Liver (tissue), 9 donors: ENCODE measurements around the gene LAMB4. TPM values are rescaled to one million over a fixed set of nuclear protein-coding genes. Genes with fewer than 3 reads are reported as not detected.

ENCODE experiments used
- DNase-seq: peaks from one replicate; pipeline ENCODE4 v3.0.0-alpha.2; 2017; ENCODE audit warnings: low spot score
- H3K27ac ChIP-seq, 2 donors: one replicate each; pipeline ENCODE4 v1.7.0; 2013; ENCODE audit warnings: inconsistent platforms in 2 of 2, low read length in 2 of 2, control low read depth in 1 of 2, low read depth in 1 of 2, mild to moderate bottlenecking in 1 of 2
- H3K27me3 ChIP-seq, 4 donors: one replicate each; pipeline versions ENCODE4 v1.6.1 to v1.7.0; 2013; ENCODE audit warnings: low read length in 3 of 4, inconsistent platforms in 1 of 4, mild to moderate bottlenecking in 1 of 4, moderate library complexity in 1 of 4; ENCODE audit not compliant: control insufficient read depth in 4 of 4, insufficient read depth in 4 of 4
- H3K36me3 ChIP-seq, 4 donors: one replicate each; pipeline versions ENCODE4 v1.6.1 to v1.7.0; 2013; ENCODE audit warnings: low read length in 3 of 4, mild to moderate bottlenecking in 3 of 4, low read depth in 1 of 4, moderate library complexity in 1 of 4; ENCODE audit not compliant: control insufficient read depth in 4 of 4, insufficient read depth in 3 of 4
- H3K4me1 ChIP-seq, 4 donors: one replicate each; pipeline versions ENCODE4 v1.6.1 to v1.7.0; 2013; ENCODE audit warnings: low read length in 3 of 4, mild to moderate bottlenecking in 3 of 4, moderate library complexity in 1 of 4; ENCODE audit not compliant: control insufficient read depth in 4 of 4, insufficient read depth in 4 of 4
- H3K4me3 ChIP-seq, 3 donors: one replicate each; pipeline versions ENCODE4 v1.6.1 to v1.7.0; 2013; ENCODE audit warnings: low read length in 3 of 3, control low read depth in 1 of 3, low read depth in 1 of 3, mild to moderate bottlenecking in 1 of 3
- H3K9ac ChIP-seq, 2 donors: one replicate each; pipeline ENCODE4 v1.7.0; 2013; ENCODE audit warnings: low read length in 2 of 2, mild to moderate bottlenecking in 2 of 2, moderate library complexity in 2 of 2, control low read depth in 1 of 2, low read depth in 1 of 2
- H3K9me3 ChIP-seq, 4 donors: one replicate each; pipeline versions ENCODE4 v1.6.1 to v1.7.0; 2013; ENCODE audit warnings: low read length in 3 of 4; ENCODE audit not compliant: control insufficient read depth in 4 of 4
- EGR1 ChIP-seq, 2 donors: IDR thresholded peaks; 2 replicates each; pipeline ENCODE4 v1.6.1; 2016 to 2018; ENCODE audit warnings: antibody characterized with exemption in 2 of 2, low read depth in 2 of 2
- FOXA1 ChIP-seq: IDR thresholded peaks from 2 replicates; pipeline ENCODE4 v1.6.1; 2016; ENCODE audit warnings: antibody characterized with exemption
- FOXA2 ChIP-seq: IDR thresholded peaks from 2 replicates; pipeline ENCODE4 v1.6.1; 2016; ENCODE audit warnings: antibody characterized with exemption
- GABPA ChIP-seq, 2 donors: IDR thresholded peaks in 1 of 2; conservative IDR thresholded peaks in 1 of 2; 2 replicates each; pipeline ENCODE4 v1.6.1; 2016; ENCODE audit warnings: antibody characterized with exemption in 2 of 2, mild to moderate bottlenecking in 1 of 2, moderate library complexity in 1 of 2
- HNF4A ChIP-seq, 2 donors: conservative IDR thresholded peaks; 2 replicates each; pipeline ENCODE4 v1.6.1; 2016; ENCODE audit warnings: antibody characterized with exemption in 2 of 2, mild to moderate bottlenecking in 2 of 2
- HNF4G ChIP-seq: IDR thresholded peaks from 2 replicates; pipeline ENCODE4 v1.6.1; 2016; ENCODE audit warnings: antibody characterized with exemption
- JUND ChIP-seq, 2 donors: IDR thresholded peaks; 2 replicates each; pipeline ENCODE4 v1.6.1; 2016; ENCODE audit warnings: antibody characterized with exemption in 2 of 2
- NR2F2 ChIP-seq: IDR thresholded peaks from 2 replicates; pipeline ENCODE4 v1.6.1; 2016; ENCODE audit warnings: antibody characterized with exemption
- RAD21 ChIP-seq, 2 donors: IDR thresholded peaks; 2 replicates each; pipeline ENCODE4 v1.6.1; 2016; ENCODE audit warnings: antibody characterized with exemption in 2 of 2, mild to moderate bottlenecking in 2 of 2
- RXRA ChIP-seq, 2 donors: IDR thresholded peaks; 2 replicates each; pipeline ENCODE4 v1.6.1; 2017 to 2018; ENCODE audit warnings: antibody characterized with exemption in 2 of 2, mild to moderate bottlenecking in 1 of 2
- SP1 ChIP-seq: IDR thresholded peaks from 2 replicates; pipeline ENCODE4 v1.6.1; 2018; ENCODE audit warnings: antibody characterized with exemption, mild to moderate bottlenecking
- TAF1 ChIP-seq: conservative IDR thresholded peaks from 2 replicates; pipeline ENCODE4 v1.6.1; 2016; ENCODE audit warnings: antibody characterized with exemption, mild to moderate bottlenecking
- YY1 ChIP-seq: IDR thresholded peaks from 2 replicates; pipeline ENCODE4 v1.6.1; 2016; ENCODE audit warnings: antibody characterized with exemption, mild to moderate bottlenecking
- WGBS: extraction: QIAGEN DNeasy Blood & Tissue Kit; methylation state at CpG from one replicate; pipeline ENCODE4 v1.1.7; 2013; 5-methylcytosine and 5-hydroxymethylcytosine counted together
- polyA plus RNA-seq, 2 donors: library from polyadenylated mRNA; stranded (reverse) in 1 of 2; unstranded in 1 of 2; fragments of 200-250 nt in 1 of 2; fragments of >200 nt in 1 of 2; fragmentation: Nextera tagmentation in 1 of 2; extraction: Ambion mirVana in 1 of 2; gene quantifications; one replicate each; pipeline versions ENCODE4 v1.2.1 to v1.2.3, GENCODE V29; 2013 to 2015
- total RNA-seq, 2 donors: library from RNA; depleted of rRNA; stranded (reverse); fragments of >200 nt; gene quantifications; one replicate each; pipeline ENCODE4 v1.2.3, GENCODE V29; 2014
- TF ChIP-seq, protein P1 (sequence below): fragments of 150-350 bp; IDR thresholded peaks from 2 replicates; pipeline ENCODE4 v1.5.1; 2017; ENCODE audit warnings: improper control_type of control experiment, low read depth, low read length; ENCODE audit not compliant: missing input control
- TF ChIP-seq, protein P2 (sequence below): IDR thresholded peaks from 2 replicates; pipeline ENCODE4 v1.6.1; 2016; ENCODE audit warnings: antibody characterized with exemption
- TF ChIP-seq, protein P3 (sequence below): IDR thresholded peaks from 2 replicates; pipeline ENCODE4 v1.6.1; 2016; ENCODE audit warnings: antibody characterized with exemption
- TF ChIP-seq, protein P4 (sequence below): IDR thresholded peaks from 2 replicates; pipeline ENCODE4 v1.6.1; 2016; ENCODE audit warnings: antibody characterized with exemption
- TF ChIP-seq, protein P5 (sequence below): IDR thresholded peaks from 2 replicates; pipeline ENCODE4 v1.6.1; 2016; ENCODE audit warnings: antibody characterized with exemption, mild to moderate bottlenecking
- donor health status: healthy.
- donor health status: healthy.
- donor health status: healthy.
- donor health status: healthy.
- donor health status: healthy.

LAMB4 gene
- total and polyA plus RNA-seq, 4 donors, result under 0.01 to 0.03 TPM; not detected in 2

DNA sequence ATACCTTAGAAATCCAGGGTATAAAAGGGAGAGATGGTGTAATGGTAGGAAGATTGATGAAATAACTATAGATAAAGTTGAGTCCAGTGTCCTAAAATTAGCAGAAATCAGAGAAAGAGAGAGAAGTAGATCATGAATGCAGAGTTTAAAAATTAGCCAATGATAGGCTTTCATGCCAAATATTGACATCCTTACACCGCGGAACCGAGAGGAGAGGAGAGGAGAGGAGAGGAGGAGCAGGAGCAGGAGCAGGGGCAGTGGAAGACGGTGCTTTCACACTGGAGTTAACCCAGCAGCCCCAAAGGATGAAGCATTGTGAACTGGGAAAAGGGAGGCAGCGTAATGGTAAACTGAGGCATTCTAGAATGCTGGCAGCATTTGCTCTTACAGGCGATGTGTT, 34.2 kb upstream of the LAMB4 start:
- Histone ChIP-seq H3K36me3 (no peaks in the 10 kb centered on the region), H3K4me3 (no peak overlapping the region), H3K9me3 (no peaks in the 10 kb centered on the region), H3K4me1 (peaks cover 0 to 8% (median 6%) of the 10 kb centered on the region in 4 donors), H3K27ac (no peak overlapping the region), H3K27me3 (no peaks in the 10 kb centered on the region), H3K9ac (no peak overlapping the region)
- TF ChIP-seq, protein P1, sequence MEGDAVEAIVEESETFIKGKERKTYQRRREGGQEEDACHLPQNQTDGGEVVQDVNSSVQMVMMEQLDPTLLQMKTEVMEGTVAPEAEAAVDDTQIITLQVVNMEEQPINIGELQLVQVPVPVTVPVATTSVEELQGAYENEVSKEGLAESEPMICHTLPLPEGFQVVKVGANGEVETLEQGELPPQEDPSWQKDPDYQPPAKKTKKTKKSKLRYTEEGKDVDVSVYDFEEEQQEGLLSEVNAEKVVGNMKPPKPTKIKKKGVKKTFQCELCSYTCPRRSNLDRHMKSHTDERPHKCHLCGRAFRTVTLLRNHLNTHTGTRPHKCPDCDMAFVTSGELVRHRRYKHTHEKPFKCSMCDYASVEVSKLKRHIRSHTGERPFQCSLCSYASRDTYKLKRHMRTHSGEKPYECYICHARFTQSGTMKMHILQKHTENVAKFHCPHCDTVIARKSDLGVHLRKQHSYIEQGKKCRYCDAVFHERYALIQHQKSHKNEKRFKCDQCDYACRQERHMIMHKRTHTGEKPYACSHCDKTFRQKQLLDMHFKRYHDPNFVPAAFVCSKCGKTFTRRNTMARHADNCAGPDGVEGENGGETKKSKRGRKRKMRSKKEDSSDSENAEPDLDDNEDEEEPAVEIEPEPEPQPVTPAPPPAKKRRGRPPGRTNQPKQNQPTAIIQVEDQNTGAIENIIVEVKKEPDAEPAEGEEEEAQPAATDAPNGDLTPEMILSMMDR, result no peak
- TF ChIP-seq JUND (IDR thresholded peaks at IDR 0.05) (no peak), HNF4A (conservative IDR thresholded peaks at IDR 0.05) (no peak), YY1 (no peak), RXRA (IDR thresholded peaks at IDR 0.05) (no peak)
- TF ChIP-seq, protein P2, sequence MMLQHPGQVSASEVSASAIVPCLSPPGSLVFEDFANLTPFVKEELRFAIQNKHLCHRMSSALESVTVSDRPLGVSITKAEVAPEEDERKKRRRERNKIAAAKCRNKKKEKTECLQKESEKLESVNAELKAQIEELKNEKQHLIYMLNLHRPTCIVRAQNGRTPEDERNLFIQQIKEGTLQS, result no peak
- no peak for DNase-seq
- WGBS, result 36% methylated on average over 6 of the region's 6 CpGs

DNA sequence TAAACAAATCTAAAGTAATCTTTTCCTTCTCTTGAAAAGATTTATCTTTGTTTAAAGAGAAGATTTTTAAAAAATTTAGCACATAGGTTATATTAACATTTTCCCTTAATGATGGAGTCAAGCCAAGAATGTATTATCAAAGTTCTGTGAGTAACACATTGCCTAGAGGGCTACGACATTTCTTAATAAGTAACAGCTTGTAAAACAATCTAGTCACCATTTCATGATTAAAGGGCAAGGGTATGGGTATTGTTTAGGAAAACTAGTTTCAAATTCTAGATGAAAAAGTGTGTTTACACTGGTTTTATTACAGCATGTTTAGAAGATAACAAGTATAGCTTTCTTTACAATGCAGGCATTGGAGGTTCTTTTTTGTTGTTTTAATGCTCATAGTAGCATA, 28.6 kb upstream of the LAMB4 start:
- TF ChIP-seq GABPA (IDR thresholded peaks at IDR 0.05 in 1 of 2, conservative IDR thresholded peaks at IDR 0.05 in 1 of 2), result no peak
- no peak for TF ChIP-seq EGR1 (IDR thresholded peaks at IDR 0.05; ENCODE audit: low read depth in 2 of 2)
- TF ChIP-seq TAF1, result no peak
- TF ChIP-seq HNF4G, result no peak
- no peak for TF ChIP-seq RAD21 (IDR thresholded peaks at IDR 0.05)
- TF ChIP-seq RXRA (IDR thresholded peaks at IDR 0.05), result no peak
- TF ChIP-seq HNF4A (conservative IDR thresholded peaks at IDR 0.05), result no peak
- no peak for TF ChIP-seq FOXA1
- Histone ChIP-seq H3K9ac (no peak overlapping the region), H3K9me3 (no peaks in the 10 kb centered on the region), H3K27me3 (no peaks in the 10 kb centered on the region), H3K36me3 (no peaks in the 10 kb centered on the region), H3K4me1 (peaks cover 0 to 3% (median 0%) of the 10 kb centered on the region in 4 donors), H3K4me3 (no peak overlapping the region), H3K27ac (no peak overlapping the region)
- DNase-seq, result no peak
- WGBS, result 46% methylated on average over 1 of the region's 1 CpG

DNA sequence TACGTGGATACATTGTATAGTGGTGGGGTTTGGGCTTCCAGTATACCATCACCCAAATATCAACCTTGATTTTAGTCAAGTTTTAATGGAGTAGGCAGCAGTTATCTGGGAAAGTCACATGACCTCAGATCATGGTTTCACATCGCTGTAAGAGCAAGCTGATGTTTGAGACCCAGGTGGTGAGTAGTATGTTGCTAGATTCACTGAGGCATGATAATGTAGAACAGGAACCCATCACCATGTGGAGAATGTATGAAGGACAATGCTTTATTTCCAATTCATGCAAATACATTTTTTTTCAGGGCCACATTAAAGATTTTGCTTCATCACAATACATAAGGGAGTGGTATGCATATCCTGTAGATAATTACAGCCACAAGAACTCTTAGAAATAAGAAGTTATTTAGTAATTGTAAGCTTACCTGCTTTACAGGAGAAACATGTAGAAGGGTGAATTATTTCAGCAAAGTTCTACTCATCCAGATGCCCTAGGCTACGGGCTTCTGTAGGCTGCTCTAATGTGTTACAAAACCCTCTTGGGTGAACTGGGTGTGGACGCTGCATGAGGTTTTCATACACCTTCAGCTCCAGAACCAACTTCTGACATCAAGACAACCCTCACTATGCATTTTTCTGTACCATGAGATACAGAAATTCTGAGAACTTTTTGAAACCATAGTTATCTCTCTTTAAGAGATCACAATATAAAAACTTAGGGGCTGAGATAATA, 27.6 kb upstream of the LAMB4 start:
- DNase-seq, result no peak
- H3K27me3 ChIP-seq, result no peaks in the 10 kb centered on the region
- no peak overlapping the region for H3K4me3 ChIP-seq
- H3K36me3 ChIP-seq, result no peaks in the 10 kb centered on the region
- TF ChIP-seq TAF1, result no peak
- no peak for TF ChIP-seq FOXA1
- no peak for TF ChIP-seq NR2F2
- TF ChIP-seq, protein P3, sequence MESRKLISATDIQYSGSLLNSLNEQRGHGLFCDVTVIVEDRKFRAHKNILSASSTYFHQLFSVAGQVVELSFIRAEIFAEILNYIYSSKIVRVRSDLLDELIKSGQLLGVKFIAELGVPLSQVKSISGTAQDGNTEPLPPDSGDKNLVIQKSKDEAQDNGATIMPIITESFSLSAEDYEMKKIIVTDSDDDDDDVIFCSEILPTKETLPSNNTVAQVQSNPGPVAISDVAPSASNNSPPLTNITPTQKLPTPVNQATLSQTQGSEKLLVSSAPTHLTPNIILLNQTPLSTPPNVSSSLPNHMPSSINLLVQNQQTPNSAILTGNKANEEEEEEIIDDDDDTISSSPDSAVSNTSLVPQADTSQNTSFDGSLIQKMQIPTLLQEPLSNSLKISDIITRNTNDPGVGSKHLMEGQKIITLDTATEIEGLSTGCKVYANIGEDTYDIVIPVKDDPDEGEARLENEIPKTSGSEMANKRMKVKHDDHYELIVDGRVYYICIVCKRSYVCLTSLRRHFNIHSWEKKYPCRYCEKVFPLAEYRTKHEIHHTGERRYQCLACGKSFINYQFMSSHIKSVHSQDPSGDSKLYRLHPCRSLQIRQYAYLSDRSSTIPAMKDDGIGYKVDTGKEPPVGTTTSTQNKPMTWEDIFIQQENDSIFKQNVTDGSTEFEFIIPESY, result no peak
- TF ChIP-seq FOXA2, result no peak
- no peak for TF ChIP-seq SP1
- no peak for TF ChIP-seq HNF4G
- TF ChIP-seq, protein P4, sequence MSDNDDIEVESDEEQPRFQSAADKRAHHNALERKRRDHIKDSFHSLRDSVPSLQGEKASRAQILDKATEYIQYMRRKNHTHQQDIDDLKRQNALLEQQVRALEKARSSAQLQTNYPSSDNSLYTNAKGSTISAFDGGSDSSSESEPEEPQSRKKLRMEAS, result no peak
- no peak for TF ChIP-seq HNF4A (conservative IDR thresholded peaks at IDR 0.05)
- TF ChIP-seq, protein P5, sequence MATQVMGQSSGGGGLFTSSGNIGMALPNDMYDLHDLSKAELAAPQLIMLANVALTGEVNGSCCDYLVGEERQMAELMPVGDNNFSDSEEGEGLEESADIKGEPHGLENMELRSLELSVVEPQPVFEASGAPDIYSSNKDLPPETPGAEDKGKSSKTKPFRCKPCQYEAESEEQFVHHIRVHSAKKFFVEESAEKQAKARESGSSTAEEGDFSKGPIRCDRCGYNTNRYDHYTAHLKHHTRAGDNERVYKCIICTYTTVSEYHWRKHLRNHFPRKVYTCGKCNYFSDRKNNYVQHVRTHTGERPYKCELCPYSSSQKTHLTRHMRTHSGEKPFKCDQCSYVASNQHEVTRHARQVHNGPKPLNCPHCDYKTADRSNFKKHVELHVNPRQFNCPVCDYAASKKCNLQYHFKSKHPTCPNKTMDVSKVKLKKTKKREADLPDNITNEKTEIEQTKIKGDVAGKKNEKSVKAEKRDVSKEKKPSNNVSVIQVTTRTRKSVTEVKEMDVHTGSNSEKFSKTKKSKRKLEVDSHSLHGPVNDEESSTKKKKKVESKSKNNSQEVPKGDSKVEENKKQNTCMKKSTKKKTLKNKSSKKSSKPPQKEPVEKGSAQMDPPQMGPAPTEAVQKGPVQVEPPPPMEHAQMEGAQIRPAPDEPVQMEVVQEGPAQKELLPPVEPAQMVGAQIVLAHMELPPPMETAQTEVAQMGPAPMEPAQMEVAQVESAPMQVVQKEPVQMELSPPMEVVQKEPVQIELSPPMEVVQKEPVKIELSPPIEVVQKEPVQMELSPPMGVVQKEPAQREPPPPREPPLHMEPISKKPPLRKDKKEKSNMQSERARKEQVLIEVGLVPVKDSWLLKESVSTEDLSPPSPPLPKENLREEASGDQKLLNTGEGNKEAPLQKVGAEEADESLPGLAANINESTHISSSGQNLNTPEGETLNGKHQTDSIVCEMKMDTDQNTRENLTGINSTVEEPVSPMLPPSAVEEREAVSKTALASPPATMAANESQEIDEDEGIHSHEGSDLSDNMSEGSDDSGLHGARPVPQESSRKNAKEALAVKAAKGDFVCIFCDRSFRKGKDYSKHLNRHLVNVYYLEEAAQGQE, result no peak
- TF ChIP-seq, protein P2, result no peak
- TF ChIP-seq YY1, result no peak
- no peak overlapping the region for H3K27ac ChIP-seq
- peaks cover 0 to 3% (median 0%) of the 10 kb centered on the region in 4 donors for H3K4me1 ChIP-seq
- 96% methylated on average over 4 of the region's 4 CpGs for WGBS
- H3K9me3 ChIP-seq, result no peaks in the 10 kb centered on the region
- no peak overlapping the region for H3K9ac ChIP-seq
